ENCODE results near the gene IZUMO2. TPM values are rescaled to one million over a fixed set of nuclear protein-coding genes. Genes with fewer than 3 reads are reported as not detected.

Gene IZUMO2
- total and polyA plus RNA-seq, 12 donors, result not detected

DNA sequence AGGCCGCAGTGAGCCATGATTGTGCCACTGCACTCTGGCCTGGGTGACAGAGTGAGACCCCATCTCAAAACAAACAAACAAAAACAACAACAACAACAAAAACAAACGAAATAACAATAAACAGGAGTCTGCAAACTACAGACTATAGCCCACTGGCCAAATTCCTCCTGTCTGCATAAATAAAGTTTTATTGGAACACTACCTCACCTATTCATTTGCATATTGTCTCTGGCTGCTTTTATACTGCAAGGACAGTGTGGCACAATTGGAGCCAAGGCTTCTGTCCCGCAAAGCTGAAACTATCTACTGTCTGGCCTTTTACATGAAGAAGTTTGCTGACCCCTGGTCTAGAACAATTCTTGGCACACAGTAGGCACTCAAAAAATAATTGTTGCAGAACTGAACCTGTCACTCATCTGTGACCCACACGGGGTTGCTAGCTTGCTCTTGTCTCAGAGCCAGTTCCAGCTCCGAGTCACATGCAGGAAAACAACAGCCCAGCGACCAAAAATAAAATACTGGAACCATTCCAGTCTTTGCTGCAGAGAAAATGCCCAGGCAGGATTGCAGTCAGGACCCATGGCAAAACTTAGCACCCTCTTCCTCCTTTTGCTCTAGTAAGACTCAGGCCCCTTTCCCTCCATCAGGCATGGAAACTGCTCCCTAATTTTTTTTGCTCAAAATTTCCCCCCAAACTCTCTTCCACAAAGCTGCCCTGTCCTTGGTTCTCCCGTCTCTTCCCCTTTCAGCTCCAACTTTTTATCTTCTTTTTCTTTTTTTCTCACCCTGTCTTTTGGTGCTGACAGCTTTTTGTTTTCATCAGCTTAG lies 35.6 kb upstream of the IZUMO2 start:
- H3K27ac ChIP-seq, result peak overlapping the region in 9 of 10 donors; percentile 39 to 84 (median 78)
- WGBS, 2 donors, result 23 to 32% methylated on average over 7 of the region's 7 CpGs
- peak overlapping the region in 1 of 10 donors; percentile 8 for H3K4me3 ChIP-seq
- TF ChIP-seq CTCF (IDR thresholded peaks at IDR 0.05), result no peak
- H3K36me3 ChIP-seq, result no peaks in the 10 kb centered on the region
- peaks cover 6 to 34% (median 13%) of the 10 kb centered on the region in 7 donors for H3K27me3 ChIP-seq
- H3K4me1 ChIP-seq, result peaks cover 4 to 28% (median 13%) of the 10 kb centered on the region in 9 donors
- intact Hi-C loops (cut with DNase I), result no loop called here
- no peaks in the 10 kb centered on the region for H3K9me3 ChIP-seq
- ATAC-seq, result peak in 7 of 8 donors; percentile 13 to 64 (median 44)
- peak in 1 of 2 donors; percentile 58 for DNase-seq

GRCh38 chr19:50197348-50197747 lies 34.3 kb upstream of the IZUMO2 start:
- Histone ChIP-seq H3K4me1 (peaks cover 4 to 18% (median 13%) of the 10 kb centered on the region in 9 donors), H3K27ac (no peak overlapping the region), H3K4me3 (no peak overlapping the region), H3K9me3 (no peaks in the 10 kb centered on the region), H3K36me3 (no peaks in the 10 kb centered on the region), H3K27me3 (peaks cover 0 to 22% (median 6%) of the 10 kb centered on the region in 7 donors)
- DNase-seq (no peak), ATAC-seq (no peak)
- intact Hi-C loops (cut with DNase I), result no loop called here
- WGBS, 2 donors, result 73 to 80% methylated on average over 3 of the region's 3 CpGs
- no peak for TF ChIP-seq CTCF (IDR thresholded peaks at IDR 0.05)

- intact Hi-C loops (cut with DNase I), result no loop called here
- no peak for DNase-seq
- TF ChIP-seq CTCF (IDR thresholded peaks at IDR 0.05), result no peak
These were observed 33.3 kb upstream of the IZUMO2 start for GRCh38 chr19:50196322-50196932.

DNA sequence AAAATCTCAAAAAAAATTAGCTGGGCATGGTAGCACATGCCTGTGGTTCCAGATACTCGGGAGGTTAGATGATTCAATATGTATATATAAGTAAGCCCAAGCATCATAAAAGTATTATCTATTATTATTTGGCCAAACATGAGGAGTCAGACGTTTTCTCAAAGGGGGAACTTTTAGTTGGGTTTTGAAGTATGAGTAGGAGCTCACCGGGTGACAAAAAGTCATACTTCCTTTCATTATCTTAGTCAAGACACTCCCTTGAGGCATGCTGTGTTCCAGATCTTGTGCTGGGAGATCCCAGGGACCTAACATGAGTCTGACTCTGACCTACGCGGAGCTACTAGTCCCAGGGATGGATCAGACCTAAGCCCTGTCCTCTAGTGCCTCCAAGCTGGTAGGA lies 32.1 kb upstream of the IZUMO2 start:
- TF ChIP-seq CTCF (IDR thresholded peaks at IDR 0.05), result no peak
- intact Hi-C loops (cut with DNase I), result no loop called here
- Histone ChIP-seq H3K4me1 (peaks cover 4 to 25% (median 14%) of the 10 kb centered on the region in 9 donors), H3K27ac (no peak overlapping the region), H3K9me3 (no peaks in the 10 kb centered on the region), H3K27me3 (peaks cover 0 to 12% (median 0%) of the 10 kb centered on the region in 7 donors), H3K4me3 (no peak overlapping the region), H3K36me3 (no peaks in the 10 kb centered on the region)
- DNase-seq (no peak), ATAC-seq (no peak)
- 68 to 78% methylated on average over 5 of the region's 5 CpGs for WGBS, 2 donors

More at GRCh38 chr19:50196322-50196932, 33.3 kb upstream of the IZUMO2 start:
- WGBS, 2 donors, result 70 to 71% methylated on average over 4 of the region's 4 CpGs
- Histone ChIP-seq H3K27ac (no peak overlapping the region), H3K27me3 (peaks cover 0 to 13% (median 6%) of the 10 kb centered on the region in 7 donors), H3K4me1 (peaks cover 4 to 23% (median 14%) of the 10 kb centered on the region in 9 donors), H3K36me3 (no peaks in the 10 kb centered on the region), H3K9me3 (no peaks in the 10 kb centered on the region), H3K4me3 (no peak overlapping the region)
- no peak for ATAC-seq

Data from heart right ventricle (tissue), 16 donors.